Testis (tissue), 3 donors: ENCODE measurements around the gene GNMT. TPM values are rescaled to one million over a fixed set of nuclear protein-coding genes. Genes with fewer than 3 reads are reported as not detected.
"Not testable (repeated sequence)": the region's sequence is repeated elsewhere in the genome, so short reads cannot be mapped to it uniquely, and the experiment has no call there.

Source experiments
- DNase-seq: peaks from one replicate; pipeline ENCODE4 v3.0.0-alpha.2; 2019
- H3K27ac ChIP-seq, 2 donors: fragments of 200-600 bp; sonication (generic); one replicate each; pipeline ENCODE4 v1.5.1; 2019
- H3K27me3 ChIP-seq: fragments of 200-600 bp; sonication (generic); one replicate; pipeline ENCODE4 v1.5.1; 2019
- H3K36me3 ChIP-seq: fragments of 200-600 bp; sonication (generic); one replicate; pipeline ENCODE4 v1.5.1; 2017; ENCODE audit warnings: low read depth; ENCODE audit errors: missing control alignments
- H3K4me1 ChIP-seq: fragments of 200-600 bp; sonication (generic); one replicate; pipeline ENCODE4 v1.5.1; 2019
- H3K4me3 ChIP-seq, 2 donors: fragments of 200-600 bp; sonication (generic); one replicate each; pipeline ENCODE4 v1.5.1; 2017 to 2019
- H3K9me3 ChIP-seq: fragments of 200-600 bp; sonication (generic); one replicate; pipeline ENCODE4 v1.5.1; 2017
- POLR2A ChIP-seq: fragments of 450-650 bp; IDR thresholded peaks from one replicate; pipeline ENCODE4 v1.6.1; 2017; ENCODE audit warnings: antibody characterized with exemption, mild to moderate bottlenecking, moderate library complexity
- WGBS, 2 donors: methylation state at CpG; one replicate each; pipeline ENCODE4 v1.1.5; 2018; 5-methylcytosine and 5-hydroxymethylcytosine counted together
- intact Hi-C: fragments of 100-400 bp; cut with DNase I; formaldehyde crosslinking; loops from one replicate; pipeline ENCODE4 v1.15.1; 2023; ENCODE audit warnings: low total_unique reads
- polyA plus RNA-seq: library from polyadenylated mRNA; stranded (reverse); fragments of 350-450 nt; fragmentation: Illumina TruSeq; extraction: RNeasy Lipid Tissue Mini Kit (QIAGEN cat#74804); gene quantifications from one replicate; pipeline ENCODE4 v1.2.3, GENCODE V29; 2014; ENCODE audit warnings: low read depth, low replicate concordance; ENCODE audit not compliant: insufficient read depth
- total RNA-seq, 2 donors: library from RNA; depleted of rRNA; stranded (reverse); fragments of >200 nt; gene quantifications; one replicate each; pipeline ENCODE4 v1.2.3, GENCODE V29; 2016
- TF ChIP-seq, protein P1 (sequence below), 3 experiments: fragments of 450-650 bp in 2 of 3; fragments of 200-600 bp in 1 of 3; sonication (generic) in 1 of 3; IDR thresholded peaks; one replicate each; pipeline ENCODE4 v1.5.1; 2016 to 2019; ENCODE audit warnings: antibody characterized with exemption in 3 of 3, mild to moderate bottlenecking in 2 of 3, moderate library complexity in 1 of 3

The GNMT gene
- total and polyA plus RNA-seq, 3 donors from 2014 or later = 0.31 to 1.7 (median 0.83) TPM

DNA sequence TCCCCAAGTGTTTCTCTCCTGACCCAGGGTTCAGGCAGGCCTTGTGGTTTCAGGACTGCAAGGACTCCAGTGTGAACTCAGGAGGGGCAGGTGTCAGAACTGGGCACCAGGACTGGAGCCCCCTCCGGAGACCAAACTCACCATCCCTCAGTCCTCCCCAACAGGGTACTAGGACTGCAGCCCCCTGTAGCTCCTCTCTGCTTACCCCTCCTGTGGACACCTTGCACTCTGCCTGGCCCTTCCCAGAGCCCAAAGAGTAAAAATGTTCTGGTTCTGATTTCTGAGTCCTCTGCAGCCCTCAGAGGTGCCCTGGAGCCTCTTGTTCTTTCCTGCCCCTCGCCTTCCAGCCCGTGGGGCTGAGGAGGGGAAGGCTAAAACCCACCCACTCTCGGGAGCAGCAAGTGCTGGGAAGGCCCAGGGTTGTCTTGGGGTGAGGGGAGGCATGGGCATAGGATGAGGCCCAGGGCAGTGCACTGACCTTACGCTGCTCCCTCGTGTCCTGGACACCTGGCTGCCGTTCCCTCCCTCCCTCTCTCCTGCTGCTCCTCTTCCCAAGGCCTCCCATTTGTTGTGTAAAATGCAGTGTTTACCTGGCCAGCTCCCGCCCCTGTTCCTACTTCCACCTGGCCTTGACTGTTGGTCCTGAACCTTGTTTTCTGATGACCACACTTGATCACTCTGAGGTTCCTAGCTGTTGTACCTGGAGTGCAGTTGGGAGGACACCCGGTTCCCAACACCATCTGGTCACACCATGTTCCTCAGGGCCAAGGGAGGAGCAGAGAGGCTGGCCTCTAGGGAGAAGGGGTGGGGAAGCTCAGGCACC lies 21.4 kb upstream of the GNMT start:
- Histone ChIP-seq H3K4me3 (no peak overlapping the region), H3K4me1 (peaks cover 5% of the 10 kb centered on the region), H3K27ac (no peak overlapping the region), H3K27me3 (no peaks in the 10 kb centered on the region), H3K9me3 (no peaks in the 10 kb centered on the region), H3K36me3 (no peaks in the 10 kb centered on the region)
- 77 to 78% methylated on average over 9 of the region's 9 CpGs for WGBS, 2 donors
- TF ChIP-seq, protein P1, sequence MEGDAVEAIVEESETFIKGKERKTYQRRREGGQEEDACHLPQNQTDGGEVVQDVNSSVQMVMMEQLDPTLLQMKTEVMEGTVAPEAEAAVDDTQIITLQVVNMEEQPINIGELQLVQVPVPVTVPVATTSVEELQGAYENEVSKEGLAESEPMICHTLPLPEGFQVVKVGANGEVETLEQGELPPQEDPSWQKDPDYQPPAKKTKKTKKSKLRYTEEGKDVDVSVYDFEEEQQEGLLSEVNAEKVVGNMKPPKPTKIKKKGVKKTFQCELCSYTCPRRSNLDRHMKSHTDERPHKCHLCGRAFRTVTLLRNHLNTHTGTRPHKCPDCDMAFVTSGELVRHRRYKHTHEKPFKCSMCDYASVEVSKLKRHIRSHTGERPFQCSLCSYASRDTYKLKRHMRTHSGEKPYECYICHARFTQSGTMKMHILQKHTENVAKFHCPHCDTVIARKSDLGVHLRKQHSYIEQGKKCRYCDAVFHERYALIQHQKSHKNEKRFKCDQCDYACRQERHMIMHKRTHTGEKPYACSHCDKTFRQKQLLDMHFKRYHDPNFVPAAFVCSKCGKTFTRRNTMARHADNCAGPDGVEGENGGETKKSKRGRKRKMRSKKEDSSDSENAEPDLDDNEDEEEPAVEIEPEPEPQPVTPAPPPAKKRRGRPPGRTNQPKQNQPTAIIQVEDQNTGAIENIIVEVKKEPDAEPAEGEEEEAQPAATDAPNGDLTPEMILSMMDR (IDR thresholded peaks at IDR 0.05) = no peak
- intact Hi-C loops = no loop called here
- DNase-seq = peak; percentile 27

DNA sequence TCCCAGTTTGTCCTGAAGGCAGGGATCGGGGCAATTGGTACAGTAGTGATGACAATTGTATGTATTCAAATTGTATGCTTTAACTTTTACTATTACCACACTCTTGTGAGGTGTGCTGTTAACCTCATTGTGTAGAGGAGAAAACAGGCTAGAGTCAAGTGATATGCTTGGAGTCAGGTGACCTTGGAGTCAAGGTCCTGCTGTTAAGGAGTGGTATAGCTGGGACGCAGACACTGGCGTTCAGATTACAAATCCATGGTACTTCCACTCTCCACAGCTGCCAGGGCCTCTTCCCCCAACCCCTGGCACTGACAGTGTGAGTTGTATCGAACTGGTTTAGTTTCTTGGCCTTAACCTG lies 20.8 kb upstream of the GNMT start:
- Histone ChIP-seq H3K9me3 (no peaks in the 10 kb centered on the region), H3K27me3 (no peaks in the 10 kb centered on the region), H3K4me1 (peaks cover 5% of the 10 kb centered on the region), H3K4me3 (no peak overlapping the region), H3K36me3 (no peaks in the 10 kb centered on the region), H3K27ac (no peak overlapping the region)
- 42 to 49% methylated on average over 4 of the region's 4 CpGs for whole genome bisulfite sequencing, 2 donors
- intact Hi-C loops = no loop called here
- DNase-seq = no peak
- no peak for TF ChIP-seq POLR2A
- TF ChIP-seq, protein P1 (IDR thresholded peaks at IDR 0.05) = no peak

DNA sequence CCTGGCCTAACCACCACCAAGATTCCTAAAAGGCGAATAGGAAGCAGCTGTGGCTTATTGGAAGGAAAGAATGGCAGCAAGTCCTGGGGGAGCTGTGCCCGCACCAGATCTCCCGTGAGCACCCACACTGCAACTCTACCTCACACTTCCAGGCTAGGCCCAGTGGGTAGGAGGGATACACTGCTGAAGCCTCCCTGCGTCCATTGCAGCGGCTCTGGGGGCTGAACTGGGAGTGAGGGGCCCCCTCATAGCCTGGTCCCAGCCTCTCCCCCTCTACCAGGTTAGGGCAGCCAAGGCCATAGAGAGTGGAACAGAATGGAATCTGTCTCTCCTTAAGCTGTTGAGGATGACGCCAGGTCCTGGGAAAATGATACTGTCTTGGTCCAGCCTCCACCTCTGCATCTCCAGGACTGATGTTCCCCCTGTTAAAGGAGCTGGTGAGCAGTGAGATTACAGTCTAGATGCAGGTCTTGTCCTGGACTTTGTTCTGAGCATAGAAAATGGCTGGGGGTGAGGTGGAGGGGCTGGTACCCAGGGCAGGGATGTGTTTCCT lies 20.0 kb upstream of the GNMT start:
- no peak overlapping the region for H3K4me3 ChIP-seq
- TF ChIP-seq POLR2A = no peak
- TF ChIP-seq, protein P1 (IDR thresholded peaks at IDR 0.05) = no peak
- no peak overlapping the region for H3K27ac ChIP-seq
- H3K36me3 ChIP-seq = no peaks in the 10 kb centered on the region
- no peaks in the 10 kb centered on the region for H3K9me3 ChIP-seq
- H3K27me3 ChIP-seq = no peaks in the 10 kb centered on the region
- DNase-seq = no peak
- H3K4me1 ChIP-seq = peaks cover 5% of the 10 kb centered on the region
- intact Hi-C loops = no loop called here
- 92 to 94% methylated on average over 4 to 6 of the region's 6 CpGs for WGBS, 2 donors

DNA sequence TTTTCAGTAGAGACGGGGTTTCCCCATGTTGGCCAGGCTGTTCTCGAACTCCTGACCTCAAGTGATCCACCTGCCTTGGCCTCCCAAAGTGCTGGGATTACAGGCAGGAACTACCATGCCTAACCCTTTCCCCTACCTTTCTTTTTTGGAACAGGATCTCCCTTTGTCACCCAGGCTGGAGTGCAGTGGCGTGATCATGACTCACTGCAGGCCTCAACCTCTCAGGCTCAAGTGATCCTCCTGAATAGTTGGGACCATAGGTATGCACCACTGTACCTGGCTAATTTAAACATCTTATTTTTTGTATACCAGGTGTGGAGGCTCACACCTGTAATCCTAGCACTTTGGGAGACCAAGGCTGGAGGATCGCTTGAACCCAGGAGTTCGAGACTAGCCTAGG lies 19.2 kb upstream of the GNMT start:
- not testable (repeated sequence) for H3K9me3 ChIP-seq, H3K4me1 ChIP-seq, H3K36me3 ChIP-seq

DNA sequence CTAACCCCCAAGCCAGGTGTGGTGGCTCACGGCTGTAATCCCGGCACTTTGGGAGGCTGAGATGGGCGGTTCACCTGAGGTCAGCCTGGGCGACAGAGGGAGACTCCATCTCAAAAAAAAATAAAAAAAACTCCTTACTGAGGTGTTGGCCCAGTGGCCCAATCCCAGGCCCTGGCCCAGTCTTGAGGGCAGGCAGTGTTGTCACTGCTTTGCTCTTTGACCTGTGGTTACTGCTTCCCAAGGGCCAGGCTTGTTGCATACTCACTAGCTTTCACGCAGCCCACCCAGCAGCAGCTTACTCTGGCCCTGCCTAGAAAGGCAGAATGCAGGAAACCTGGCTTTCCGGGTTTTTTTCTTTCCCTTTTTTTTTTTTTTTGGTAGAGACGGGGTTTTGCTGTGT lies 18.1 kb upstream of the GNMT start:
- H3K4me1 ChIP-seq = peaks cover 5% of the 10 kb centered on the region
- H3K36me3 ChIP-seq = no peaks in the 10 kb centered on the region
- no peak overlapping the region for H3K4me3 ChIP-seq
- H3K9me3 ChIP-seq = no peaks in the 10 kb centered on the region
- H3K27me3 ChIP-seq = no peaks in the 10 kb centered on the region
- intact Hi-C loops = no loop called here
- 87 to 89% methylated on average over 7 of the region's 7 CpGs for WGBS, 2 donors
- TF ChIP-seq, protein P1 (IDR thresholded peaks at IDR 0.05) = no peak
- no peak for TF ChIP-seq POLR2A
- DNase-seq = no peak
- H3K27ac ChIP-seq = no peak overlapping the region

More for the DNA sequence above, 19.2 kb upstream of the GNMT start:
- 93 to 98% methylated on average over 5 of the region's 5 CpGs for WGBS, 2 donors
- H3K27ac ChIP-seq, DNase-seq, H3K27me3 ChIP-seq, H3K4me3 ChIP-seq, intact Hi-C loops: not testable (repeated sequence)
